ENCODE data around the gene PINK1. TPM values are rescaled to one million over a fixed set of nuclear protein-coding genes. Genes with fewer than 3 reads are reported as not detected.

PINK1 gene
- total RNA-seq, 1 donor from 2014 or later: 57.2 TPM

DNA sequence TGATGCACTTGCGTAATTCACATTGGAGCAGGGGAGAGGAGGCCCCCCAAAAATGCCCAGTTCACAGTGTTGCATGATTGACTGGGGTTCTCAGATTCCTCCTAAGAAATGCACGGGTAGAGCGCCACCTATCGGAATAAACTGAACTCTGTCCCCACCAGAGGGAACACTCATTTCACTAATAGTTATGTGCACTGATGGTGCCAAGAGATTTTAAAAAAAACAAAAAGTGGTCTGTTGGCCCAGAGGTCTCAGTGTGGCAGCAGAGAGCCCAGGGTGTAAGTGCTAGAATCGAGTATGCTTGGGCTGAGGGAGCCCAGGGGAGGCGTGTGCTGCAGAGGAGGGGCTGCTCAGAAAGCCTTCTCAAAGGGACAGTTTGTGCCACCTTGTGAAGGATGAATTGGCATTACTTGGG, 6.9 kb downstream of the PINK1 start:
- peak; percentile 64 to 69 for ATAC-seq
- Histone ChIP-seq H3K36me3 (peaks cover 89% of the 10 kb centered on the region), H3K4me3 (no peak overlapping the region), H3K27ac (no peak overlapping the region), H3K4me1 (peaks cover 4% of the 10 kb centered on the region), H3K27me3 (ENCODE audit: low read depth) (no peaks in the 10 kb centered on the region), H3K9me3 (no peaks in the 10 kb centered on the region)
- TF ChIP-seq CTCF (IDR thresholded peaks at IDR 0.05): peak; percentile 78
- DNase-seq: no peak
- intact Hi-C loops (cut with DNase I): no loop called here

GRCh38 chr1:20641975-20642374, 8.7 kb downstream of the PINK1 start:
- no peaks in the 10 kb centered on the region for H3K4me1 ChIP-seq
- DNase-seq (no peak), ATAC-seq (no peak)
- no peaks in the 10 kb centered on the region for H3K9me3 ChIP-seq
- no peaks in the 10 kb centered on the region for H3K27me3 ChIP-seq (ENCODE audit: low read depth)
- intact Hi-C loops (cut with DNase I): no loop called here
- no peak for TF ChIP-seq CTCF (IDR thresholded peaks at IDR 0.05)
- no peak overlapping the region for H3K27ac ChIP-seq
- H3K4me3 ChIP-seq: no peak overlapping the region
- H3K36me3 ChIP-seq: peaks cover 100% of the 10 kb centered on the region

DNA sequence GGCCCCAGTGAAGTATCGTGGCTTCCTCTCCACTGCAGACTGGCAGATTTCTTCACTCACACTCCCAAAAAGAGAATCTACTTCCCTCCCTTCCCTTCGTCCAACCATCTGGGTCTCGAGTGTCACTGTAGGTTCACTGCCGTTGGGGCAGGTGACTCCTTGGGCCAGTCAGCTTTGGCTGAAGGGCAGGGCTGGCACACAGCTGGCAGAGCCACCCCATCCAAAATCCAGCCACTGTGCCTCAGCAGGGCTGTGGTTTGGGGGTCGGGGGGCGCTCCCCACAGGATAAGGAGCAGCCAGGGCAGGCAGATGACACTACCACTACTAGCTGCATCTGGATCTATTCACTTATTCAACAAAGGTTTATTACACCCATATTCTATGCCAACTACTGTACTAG, 9.8 kb downstream of the PINK1 start:
- intact Hi-C loops (cut with DNase I): no loop called here
- H3K36me3 ChIP-seq: peaks cover 97% of the 10 kb centered on the region
- ATAC-seq (no peak), DNase-seq (no peak)
- no peaks in the 10 kb centered on the region for H3K9me3 ChIP-seq
- H3K4me1 ChIP-seq: no peaks in the 10 kb centered on the region
- H3K27ac ChIP-seq: no peak overlapping the region
- no peak for TF ChIP-seq CTCF (IDR thresholded peaks at IDR 0.05)
- H3K27me3 ChIP-seq (ENCODE audit: low read depth): no peaks in the 10 kb centered on the region
- no peak overlapping the region for H3K4me3 ChIP-seq

DNA sequence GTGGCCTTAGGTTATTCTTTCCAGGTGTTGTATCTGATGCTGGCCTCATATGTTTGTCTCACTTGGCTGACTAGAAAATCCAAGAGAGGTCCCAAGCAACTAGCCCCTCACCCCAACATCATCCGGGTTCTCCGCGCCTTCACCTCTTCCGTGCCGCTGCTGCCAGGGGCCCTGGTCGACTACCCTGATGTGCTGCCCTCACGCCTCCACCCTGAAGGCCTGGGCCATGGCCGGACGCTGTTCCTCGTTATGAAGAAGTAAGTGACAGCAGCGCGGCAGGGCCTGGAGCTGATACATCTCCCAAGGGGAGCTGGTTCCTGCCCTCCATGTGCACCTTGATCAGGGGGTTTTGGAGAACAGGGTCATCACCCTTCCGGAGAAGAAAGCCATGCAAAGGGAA, 11.2 kb downstream of the PINK1 start:
- Histone ChIP-seq H3K27me3 (ENCODE audit: low read depth) (no peaks in the 10 kb centered on the region), H3K36me3 (peaks cover 97% of the 10 kb centered on the region), H3K27ac (no peak overlapping the region), H3K4me3 (no peak overlapping the region), H3K9me3 (no peaks in the 10 kb centered on the region), H3K4me1 (no peaks in the 10 kb centered on the region)
- no peak for TF ChIP-seq CTCF (IDR thresholded peaks at IDR 0.05)
- ATAC-seq (no peak), DNase-seq (no peak)
- intact Hi-C loops (cut with DNase I): no loop called here

DNA sequence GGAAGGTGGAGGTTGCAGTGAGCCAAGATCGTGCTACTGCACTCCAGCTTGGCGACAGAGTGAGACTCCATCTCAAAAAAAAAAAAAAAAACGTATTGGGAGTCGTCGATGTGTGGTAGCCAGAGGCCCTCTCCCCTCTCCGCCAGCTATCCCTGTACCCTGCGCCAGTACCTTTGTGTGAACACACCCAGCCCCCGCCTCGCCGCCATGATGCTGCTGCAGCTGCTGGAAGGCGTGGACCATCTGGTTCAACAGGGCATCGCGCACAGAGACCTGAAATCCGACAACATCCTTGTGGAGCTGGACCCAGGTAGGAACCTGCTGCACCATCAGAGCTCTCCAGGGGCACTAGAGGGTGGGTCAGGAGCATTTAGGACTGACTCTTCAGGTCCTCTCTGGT, 12.2 kb downstream of the PINK1 start:
- Histone ChIP-seq H3K36me3 (peaks cover 96% of the 10 kb centered on the region), H3K27ac (no peak overlapping the region), H3K9me3 (no peaks in the 10 kb centered on the region), H3K4me1 (no peaks in the 10 kb centered on the region), H3K27me3 (ENCODE audit: low read depth) (no peaks in the 10 kb centered on the region), H3K4me3 (no peak overlapping the region)
- TF ChIP-seq CTCF (IDR thresholded peaks at IDR 0.05): no peak
- ATAC-seq (no peak), DNase-seq (no peak)
- intact Hi-C loops (cut with DNase I): no loop called here

GRCh38 chr1:20648438-20648837, 15.2 kb downstream of the PINK1 start:
- no peak overlapping the region for H3K4me3 ChIP-seq
- H3K9me3 ChIP-seq: no peaks in the 10 kb centered on the region
- no peak overlapping the region for H3K27ac ChIP-seq
- H3K4me1 ChIP-seq: no peaks in the 10 kb centered on the region
- H3K27me3 ChIP-seq (ENCODE audit: low read depth): no peaks in the 10 kb centered on the region
- intact Hi-C loops (cut with DNase I): no loop called here
- no peak for ATAC-seq
- no peak for DNase-seq
- H3K36me3 ChIP-seq: peaks cover 96% of the 10 kb centered on the region
- no peak for TF ChIP-seq CTCF (IDR thresholded peaks at IDR 0.05)
